Measurements from ENCODE around the gene CYP27C1. TPM values are rescaled to one million over a fixed set of nuclear protein-coding genes. Genes with fewer than 3 reads are reported as not detected.

CYP27C1 gene
- total RNA-seq, 1 donor from 2014 or later: 5.1 TPM

GRCh38 chr2:127219171-127220070, 678 bp downstream of the CYP27C1 start:
- Mint-ChIP-seq H3K4me3 (peak overlapping the region; percentile 87), H3K27ac (peak overlapping the region; percentile 46), H3K36me3 (peaks cover 4% of the 10 kb centered on the region), H3K27me3 (peaks cover 48% of the 10 kb centered on the region), H3K4me1 (ENCODE audit: unreplicated experiment) (peaks cover 16% of the 10 kb centered on the region), H3K9me3 (peaks cover 8% of the 10 kb centered on the region)
- no peak for TF ChIP-seq CTCF (conservative IDR thresholded peaks at IDR 0.05)
- DNase-seq (ENCODE audit: extremely low spot score, unreplicated experiment): peak; percentile 78

- H3K4me1 Mint-ChIP-seq (ENCODE audit: unreplicated experiment): peaks cover 16% of the 10 kb centered on the region
- no peak for TF ChIP-seq CTCF (conservative IDR thresholded peaks at IDR 0.05)
- DNase-seq (ENCODE audit: extremely low spot score, unreplicated experiment): no peak
Measured at GRCh38 chr2:127218812-127219170, 1.3 kb downstream of the CYP27C1 start.

GRCh38 chr2:127217470-127218325, 2.4 kb downstream of the CYP27C1 start:
- Mint-ChIP-seq H3K27ac (peak overlapping the region; percentile 79), H3K27me3 (peaks cover 39% of the 10 kb centered on the region)
- no peak for DNase-seq (ENCODE audit: extremely low spot score, unreplicated experiment)

More at GRCh38 chr2:127218812-127219170, 1.3 kb downstream of the CYP27C1 start:
- H3K36me3 Mint-ChIP-seq: peaks cover 4% of the 10 kb centered on the region
- H3K27me3 Mint-ChIP-seq: peaks cover 44% of the 10 kb centered on the region
- peak overlapping the region; percentile 87 for H3K4me3 Mint-ChIP-seq
- peaks cover 8% of the 10 kb centered on the region for H3K9me3 Mint-ChIP-seq
- H3K27ac Mint-ChIP-seq: peak overlapping the region; percentile 46

GRCh38 chr2:127216593-127216992, 3.5 kb downstream of the CYP27C1 start:
- peaks cover 16% of the 10 kb centered on the region for H3K4me1 Mint-ChIP-seq (ENCODE audit: unreplicated experiment)

More at GRCh38 chr2:127217470-127218325, 2.4 kb downstream of the CYP27C1 start:
- no peak for TF ChIP-seq CTCF (conservative IDR thresholded peaks at IDR 0.05)
- H3K36me3 Mint-ChIP-seq: peaks cover 4% of the 10 kb centered on the region
- H3K9me3 Mint-ChIP-seq: peaks cover 8% of the 10 kb centered on the region
- H3K4me3 Mint-ChIP-seq: peak overlapping the region; percentile 87
- peaks cover 16% of the 10 kb centered on the region for H3K4me1 Mint-ChIP-seq (ENCODE audit: unreplicated experiment)

More at GRCh38 chr2:127216593-127216992, 3.5 kb downstream of the CYP27C1 start:
- no peak for DNase-seq (ENCODE audit: extremely low spot score, unreplicated experiment)
- H3K36me3 Mint-ChIP-seq: peaks cover 7% of the 10 kb centered on the region
- H3K9me3 Mint-ChIP-seq: peaks cover 8% of the 10 kb centered on the region
- TF ChIP-seq CTCF (conservative IDR thresholded peaks at IDR 0.05): no peak
- H3K27me3 Mint-ChIP-seq: peaks cover 43% of the 10 kb centered on the region
- no peak overlapping the region for H3K4me3 Mint-ChIP-seq
- H3K27ac Mint-ChIP-seq: no peak overlapping the region
